AG09319 (cell line): Measurements from ENCODE around the gene B3GLCT.

ENCODE experiments used
- DNase-seq: peaks from one replicate; pipeline ENCODE4 v3.0.0-alpha.2; 2010; ENCODE audit warnings: low read depth; ENCODE audit errors: extremely low read depth
- CTCF ChIP-seq: IDR thresholded peaks from 2 replicates; pipeline ENCODE4 v1.5.1; 2011; ENCODE audit warnings: low read depth, mild to moderate bottlenecking, inconsistent platforms, low read length, moderate library complexity

The B3GLCT gene

GRCh38 chr13:31377946-31378345, 178.2 kb downstream of the B3GLCT start:
- TF ChIP-seq CTCF, result no peak
- no peak for DNase-seq

GRCh38 chr13:31380715-31381114, 180.9 kb downstream of the B3GLCT start:
- DNase-seq, result no peak
- TF ChIP-seq CTCF, result no peak
